Sciatic nerve (tissue), 1 donor: ENCODE data around the gene WDR53. TPM values are rescaled to one million over a fixed set of nuclear protein-coding genes. Genes with fewer than 3 reads are reported as not detected.

Source experiments
- total RNA-seq: library from RNA; stranded (reverse); fragmentation: NEBNext Ultra II Directional; extraction: Animal tissue kit (Norgen Biotek cat#: 25700); gene quantifications from one replicate; pipeline ENCODE4 v1.2.1, GENCODE V29; 2021
- donor health status: DM: no; HTN: no; CAD: no.

Gene WDR53
- total RNA-seq, 1 donor from 2014 or later, result 13.5 TPM

Other genes with a start within 250 kb of the WDR53 start
- gene TM4SF19, start 230.2 kb downstream of the WDR53 start, total RNA-seq, result 1.2 TPM
- gene UBXN7, start 136.1 kb downstream of the WDR53 start, total RNA-seq, result 78.7 TPM
- gene RNF168, start 64.8 kb downstream of the WDR53 start, total RNA-seq, result 31.6 TPM
- gene SMCO1, start 53.2 kb downstream of the WDR53 start, total RNA-seq, result not detected
- gene FBXO45, start 106 bp upstream of the WDR53 start, total RNA-seq, result 8.7 TPM
- gene NRROS, start 71.1 kb upstream of the WDR53 start, total RNA-seq, result 10.0 TPM
- gene CEP19, start 143.7 kb upstream of the WDR53 start, total RNA-seq, result 1.7 TPM
- gene PIGX, start 143.8 kb upstream of the WDR53 start, total RNA-seq, result 18.4 TPM
- 60.8 TPM for gene PAK2, start 171.3 kb upstream of the WDR53 start, total RNA-seq